Glomerular endothelial cell (primary cell): ENCODE results near the gene C12orf43. TPM values are rescaled to one million over a fixed set of nuclear protein-coding genes. Genes with fewer than 3 reads are reported as not detected.
"Not testable (repeated sequence)": the region's sequence is repeated elsewhere in the genome, so short reads cannot be mapped to it uniquely, and the experiment has no call there.

Source experiments
- DNase-seq: peaks from one replicate; pipeline ENCODE4 v3.0.0-alpha.2; 2011; ENCODE audit warnings: low read depth, low spot score; ENCODE audit errors: extremely low read depth
- total RNA-seq: library from RNA; depleted of rRNA; stranded (reverse); fragments of >200 nt; gene quantifications from 2 replicates; pipeline ENCODE4 v1.2.3, GENCODE V29; 2015

Gene C12orf43, protein sequence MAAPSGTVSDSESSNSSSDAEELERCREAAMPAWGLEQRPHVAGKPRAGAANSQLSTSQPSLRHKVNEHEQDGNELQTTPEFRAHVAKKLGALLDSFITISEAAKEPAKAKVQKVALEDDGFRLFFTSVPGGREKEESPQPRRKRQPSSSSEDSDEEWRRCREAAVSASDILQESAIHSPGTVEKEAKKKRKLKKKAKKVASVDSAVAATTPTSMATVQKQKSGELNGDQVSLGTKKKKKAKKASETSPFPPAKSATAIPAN
- total RNA-seq = 18.0 and 19.8 TPM in 2 replicates

- peak; percentile 57 for DNase-seq
Measured at GRCh38 chr12:121015825-121016766, at the start of gene C12orf43. TSS of gene C12orf43 (minus strand) at chr12:121016487. CDS start at chr12:121016474, 13 bp downstream.

GRCh38 chr12:121065345-121065744 lies 49.1 kb upstream of the C12orf43 start:
- no peak for DNase-seq

DNA sequence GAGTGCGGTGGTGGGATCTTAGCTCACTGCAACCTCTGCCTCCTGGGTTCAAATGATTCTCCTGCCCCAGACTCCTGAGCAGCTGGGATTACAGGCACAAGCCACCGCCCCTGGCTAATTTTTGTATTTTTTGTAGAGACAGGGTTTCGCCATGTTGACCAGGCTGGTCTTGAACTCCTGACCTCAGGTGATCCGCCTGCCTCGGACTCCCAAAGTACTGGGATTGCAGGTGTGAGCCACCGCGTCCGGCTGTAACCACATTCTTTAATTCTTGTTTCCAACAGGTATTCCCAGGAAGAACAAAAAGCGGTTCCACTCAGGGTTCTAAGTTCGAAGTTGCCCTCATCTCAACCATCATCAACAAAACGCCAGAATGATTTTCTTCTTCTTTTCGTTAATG lies 48.3 kb upstream of the C12orf43 start:
- DNase-seq = not testable (repeated sequence)

DNA sequence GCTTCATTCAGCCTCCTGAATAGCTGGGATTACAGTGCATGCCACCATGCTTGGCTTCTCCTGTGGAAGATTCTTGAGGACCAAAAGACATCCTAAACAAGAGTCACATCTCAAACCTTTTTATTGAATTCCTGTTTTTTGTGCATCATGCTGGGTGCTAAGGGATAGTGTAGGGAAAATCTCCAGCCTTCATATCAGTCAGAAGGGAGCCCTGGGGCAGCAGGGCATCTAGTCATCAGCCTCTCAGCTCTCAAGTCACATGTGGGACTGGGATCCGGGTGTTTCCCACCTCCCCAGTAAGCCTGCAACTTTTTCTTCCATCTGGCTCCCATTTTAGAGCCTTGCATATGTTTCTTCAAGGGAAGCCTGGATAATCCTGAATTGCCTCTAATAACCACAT lies 47.8 kb upstream of the C12orf43 start:
- no peak for DNase-seq

DNA sequence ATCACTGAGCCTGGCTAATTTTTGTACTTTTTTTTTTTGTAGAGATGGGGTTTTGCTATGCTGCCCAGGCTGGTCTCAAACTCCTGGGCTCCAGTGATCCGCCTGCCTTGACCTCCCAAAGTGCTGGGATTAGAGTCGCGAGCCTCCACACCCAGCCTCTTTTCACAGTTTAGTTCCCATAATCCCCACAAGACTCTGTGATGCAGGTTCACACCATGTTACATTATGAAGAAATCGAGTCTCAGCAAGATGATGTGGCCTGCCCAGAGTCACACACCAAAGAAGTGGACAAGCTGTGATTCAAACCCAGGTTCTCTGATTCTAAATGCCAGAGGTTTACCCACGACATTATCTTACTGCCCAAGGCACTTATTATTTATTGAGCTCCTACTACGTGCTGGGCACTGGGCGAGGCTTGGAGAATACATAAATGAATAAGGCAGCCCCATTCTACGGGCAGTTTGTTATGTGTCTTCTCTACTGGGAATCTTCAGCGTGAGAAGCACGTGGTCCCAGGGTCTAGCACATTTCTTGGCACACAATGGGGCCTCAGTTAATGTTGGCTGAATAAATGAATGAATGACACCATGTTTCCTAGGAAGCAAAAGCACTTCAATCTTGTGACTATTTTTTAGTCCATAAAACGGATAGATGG lies 46.2 kb upstream of the C12orf43 start:
- DNase-seq = no peak

GRCh38 chr12:121061831-121062230 lies 45.5 kb upstream of the C12orf43 start:
- peak; percentile 16 for DNase-seq

GRCh38 chr12:121060149-121061001 lies 44.1 kb upstream of the C12orf43 start:
- peak; percentile 47 for DNase-seq

GRCh38 chr12:121059031-121059898 lies 43.0 kb upstream of the C12orf43 start:
- no peak for DNase-seq

GRCh38 chr12:121057794-121058193 lies 41.5 kb upstream of the C12orf43 start:
- DNase-seq = no peak

DNA sequence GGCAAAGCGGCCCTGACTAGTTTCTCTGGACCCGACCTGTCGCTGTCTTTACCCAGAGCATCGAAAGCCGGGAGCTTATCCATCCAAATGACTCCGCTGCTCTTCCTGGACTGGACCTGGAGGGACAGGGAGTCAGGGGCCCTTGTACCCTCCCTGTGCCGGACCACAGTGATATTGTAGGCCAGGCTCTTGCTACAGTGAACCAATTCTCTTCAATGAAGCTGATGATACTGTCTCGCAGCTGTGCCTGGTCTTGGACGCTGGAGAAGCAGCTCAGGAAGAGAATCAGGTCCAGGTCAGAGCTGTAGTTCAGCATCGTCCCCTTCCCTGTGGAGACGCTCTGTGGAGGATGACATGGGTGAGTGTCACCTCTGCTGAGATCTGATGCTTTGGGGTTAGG lies 37.4 kb upstream of the C12orf43 start:
- DNase-seq = no peak

DNA sequence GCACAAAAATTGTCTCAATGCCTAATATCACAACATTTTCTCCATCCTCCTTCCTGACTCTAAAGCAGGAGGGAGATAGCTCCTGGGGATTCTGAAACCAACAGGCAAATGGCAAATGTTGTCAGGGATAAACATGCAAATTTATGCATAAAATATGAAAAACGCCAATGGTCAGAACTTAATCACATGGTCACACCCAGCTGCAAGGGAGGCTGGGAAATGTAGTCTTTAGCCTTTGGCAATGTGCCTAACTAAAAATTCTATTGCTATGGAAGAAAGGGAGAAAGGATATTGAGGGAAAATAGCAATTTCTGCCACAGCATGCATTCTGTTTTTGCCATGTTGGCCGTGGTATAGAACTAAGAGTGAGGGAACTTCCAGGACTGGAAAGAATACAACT lies 34.4 kb upstream of the C12orf43 start:
- no peak for DNase-seq

GRCh38 chr12:121048442-121048841 lies 32.2 kb upstream of the C12orf43 start:
- no peak for DNase-seq

- not testable (repeated sequence) for DNase-seq
Measured at GRCh38 chr12:121047400-121047799, 31.1 kb upstream of the C12orf43 start.

DNA sequence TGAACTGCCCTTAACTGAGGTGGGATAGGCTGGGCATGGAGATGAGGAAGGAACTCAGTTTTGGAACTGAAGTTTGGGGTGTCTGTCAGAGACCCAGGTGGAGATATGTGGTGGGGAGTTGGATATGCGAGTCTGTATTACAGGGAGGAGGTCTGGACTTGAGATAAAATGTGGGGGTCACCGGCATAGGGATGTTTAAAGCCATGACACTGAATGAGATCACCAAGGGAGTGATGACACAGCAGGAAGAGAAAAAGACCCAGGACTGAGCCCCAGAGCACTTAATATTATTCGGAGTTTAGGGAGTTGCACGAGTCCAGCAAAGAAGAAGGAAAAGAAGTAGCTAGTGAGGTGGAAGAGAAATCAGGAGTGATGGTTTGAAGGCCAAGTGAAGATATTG lies 26.8 kb upstream of the C12orf43 start:
- DNase-seq = no peak

GRCh38 chr12:121038861-121039668 lies 22.8 kb upstream of the C12orf43 start, which contains the start of gene OASL:
TSS of gene OASL (minus strand) at chr12:121039246. CDS start at chr12:121038971, 275 bp downstream.
- no peak for DNase-seq

DNA sequence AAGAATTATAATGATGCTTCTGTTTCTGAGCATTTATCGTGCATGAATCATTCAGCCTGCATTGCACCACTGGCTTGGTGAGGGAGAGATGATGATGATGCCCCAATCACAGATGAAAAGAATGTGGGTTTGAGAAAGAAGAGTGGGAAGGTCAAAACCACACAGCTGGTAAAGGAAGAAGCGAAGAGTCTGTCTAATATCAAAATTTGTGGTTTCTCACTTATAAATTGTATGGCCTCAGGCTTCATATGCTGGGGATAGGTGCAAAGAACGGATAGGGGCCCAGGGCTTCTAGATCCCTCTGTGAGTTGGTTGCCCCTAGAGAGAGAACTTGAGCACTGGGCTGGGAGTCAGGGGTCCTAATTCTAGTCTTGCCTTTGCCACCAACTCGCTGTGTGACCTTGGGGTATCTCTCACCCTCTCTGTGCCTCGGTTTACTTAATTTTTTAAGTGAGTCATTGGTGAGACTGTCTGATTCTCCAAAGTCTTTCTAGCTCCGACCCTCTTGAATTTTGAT lies 20.6 kb upstream of the C12orf43 start:
- no peak for DNase-seq

DNA sequence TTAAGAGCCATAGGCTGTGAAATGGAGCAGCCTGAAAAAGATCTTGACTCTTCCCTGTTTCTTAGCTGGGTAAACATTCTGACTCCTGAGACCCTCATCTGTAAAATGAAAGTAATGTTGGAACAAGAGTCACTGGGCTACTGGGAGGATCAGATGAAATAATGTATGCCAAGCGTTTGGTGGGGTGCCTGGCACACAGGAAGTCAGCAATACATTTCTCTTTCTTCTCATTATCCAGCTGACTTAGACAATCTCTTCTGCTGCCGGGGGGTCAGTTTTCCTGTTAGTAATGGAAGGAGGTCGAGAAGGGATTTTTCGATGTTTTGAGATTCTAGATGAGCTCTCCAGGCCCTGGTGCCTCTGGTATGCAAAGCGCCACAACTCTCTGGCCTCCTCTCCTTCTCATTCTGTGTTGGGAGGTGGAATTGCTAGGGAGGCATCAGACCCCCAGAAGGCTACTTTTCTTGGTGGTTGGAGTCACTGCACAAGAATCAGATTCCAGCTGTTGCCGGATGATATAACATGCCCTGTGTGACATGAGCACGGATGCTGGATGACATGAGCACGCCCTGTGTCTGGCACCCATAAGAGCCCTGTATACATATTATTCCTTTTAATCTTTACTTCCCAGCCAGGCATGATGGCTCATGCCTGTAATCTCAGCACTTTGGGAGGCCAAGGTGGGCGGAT lies 18.5 kb upstream of the C12orf43 start:
- no peak for DNase-seq
